GM12872 (cell line): ENCODE data around the gene PAK1.

Experiments used
- CTCF ChIP-seq: IDR thresholded peaks from 3 replicates; pipeline ENCODE4 v1.5.1; 2011; ENCODE audit warnings: low read depth, mild to moderate bottlenecking, low read length, moderate library complexity; ENCODE audit not compliant: insufficient read depth

The PAK1 gene

GRCh38 chr11:77472991-77473800, 698 bp downstream of the PAK1 start:
- TF ChIP-seq CTCF, result no peak

GRCh38 chr11:77471558-77472193, 2.2 kb downstream of the PAK1 start:
- peak; percentile 55 for TF ChIP-seq CTCF

- no peak for TF ChIP-seq CTCF
Measured at GRCh38 chr11:77470971-77471370, 2.9 kb downstream of the PAK1 start.

- no peak for TF ChIP-seq CTCF
Measured at GRCh38 chr11:77470504-77470903, 3.4 kb downstream of the PAK1 start.

- no peak for TF ChIP-seq CTCF
Measured at GRCh38 chr11:77468527-77468926, 5.4 kb downstream of the PAK1 start.

GRCh38 chr11:77467993-77468392, 5.9 kb downstream of the PAK1 start:
- TF ChIP-seq CTCF, result no peak

- no peak for TF ChIP-seq CTCF
Measured at GRCh38 chr11:77467233-77467632, 6.7 kb downstream of the PAK1 start.
